Stimulated activated CD8-positive, alpha-beta memory T cell treated with anti-CD3 and anti-CD28 coated beads, Interleukin-4, amount 100 ng/mL, for 24 hours (primary cell): Measurements from ENCODE around the gene DACH1.

ENCODE experiments used
- DNase-seq: peaks from one replicate; pipeline ENCODE4 v3.0.0-alpha.2; 2020; ENCODE audit warnings: low read depth

DACH1 gene

GRCh38 chr13:71624653-71625600 lies 242.1 kb downstream of the DACH1 start:
- no peak for DNase-seq

- DNase-seq: no peak
These were observed 245.6 kb downstream of the DACH1 start for GRCh38 chr13:71621174-71622124.

- DNase-seq: no peak
These were observed 247.9 kb downstream of the DACH1 start for GRCh38 chr13:71619096-71619495.

- DNase-seq: no peak
These were observed 248.8 kb downstream of the DACH1 start for GRCh38 chr13:71618159-71618558.

GRCh38 chr13:71617265-71617664 lies 249.7 kb downstream of the DACH1 start:
- DNase-seq: no peak

- DNase-seq: no peak
These were observed 253.8 kb downstream of the DACH1 start for GRCh38 chr13:71613066-71613745.

GRCh38 chr13:71611292-71611691 lies 255.7 kb downstream of the DACH1 start:
- no peak for DNase-seq

GRCh38 chr13:71610876-71611275 lies 256.1 kb downstream of the DACH1 start:
- DNase-seq: no peak

GRCh38 chr13:71609271-71609670 lies 257.7 kb downstream of the DACH1 start:
- no peak for DNase-seq

GRCh38 chr13:71607575-71607974 lies 259.4 kb downstream of the DACH1 start:
- no peak for DNase-seq

GRCh38 chr13:71606818-71607217 lies 260.2 kb downstream of the DACH1 start:
- no peak for DNase-seq

GRCh38 chr13:71605744-71606143 lies 261.3 kb downstream of the DACH1 start:
- DNase-seq: no peak

GRCh38 chr13:71603255-71603654 lies 263.7 kb downstream of the DACH1 start:
- DNase-seq: no peak

GRCh38 chr13:71602344-71602743 lies 264.7 kb downstream of the DACH1 start:
- no peak for DNase-seq

GRCh38 chr13:71597150-71597549 lies 269.9 kb downstream of the DACH1 start:
- DNase-seq: no peak

- DNase-seq: no peak
These were observed 270.9 kb downstream of the DACH1 start for GRCh38 chr13:71596116-71596515.

- no peak for DNase-seq
These were observed 273.4 kb downstream of the DACH1 start for GRCh38 chr13:71593566-71593965.

- no peak for DNase-seq
These were observed 275.6 kb downstream of the DACH1 start for GRCh38 chr13:71591374-71591773.

- no peak for DNase-seq
These were observed 276.3 kb downstream of the DACH1 start for GRCh38 chr13:71590654-71591148.

- no peak for DNase-seq
These were observed 278.0 kb downstream of the DACH1 start for GRCh38 chr13:71589032-71589431.

- no peak for DNase-seq
These were observed 279.2 kb downstream of the DACH1 start for GRCh38 chr13:71587817-71588216.

- DNase-seq: no peak
These were observed 279.8 kb downstream of the DACH1 start for GRCh38 chr13:71587193-71587592.
